ENCODE results near the gene DGKI. TPM values are rescaled to one million over a fixed set of nuclear protein-coding genes. Genes with fewer than 3 reads are reported as not detected.

DGKI gene
- total RNA-seq, 1 donor from 2014 or later: 0.69 TPM

DNA sequence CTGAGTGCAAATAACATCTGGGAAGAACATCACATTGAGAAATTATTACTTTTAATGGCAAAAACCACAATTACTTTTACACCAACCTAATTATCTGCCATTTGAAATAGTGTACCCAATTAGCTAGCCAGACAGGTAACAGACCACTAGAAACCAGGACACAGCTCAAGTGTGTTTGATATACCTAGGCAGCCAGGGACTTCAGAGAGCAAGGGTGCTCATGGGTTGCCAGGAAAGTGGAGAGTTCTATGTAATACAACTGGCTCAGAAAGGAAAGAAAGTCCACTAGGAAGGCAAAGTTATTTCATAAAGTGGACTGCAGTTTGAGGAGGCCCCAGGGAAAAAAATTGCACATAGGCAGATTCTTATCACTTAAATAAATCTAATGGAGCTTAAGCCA, 453.2 kb downstream of the DGKI start:
- Mint-ChIP-seq H3K27me3 (ENCODE audit: unreplicated experiment) (peaks cover 1% of the 10 kb centered on the region), H3K4me1 (ENCODE audit: unreplicated experiment) (no peaks in the 10 kb centered on the region), H3K9me3 (ENCODE audit: unreplicated experiment) (no peaks in the 10 kb centered on the region), H3K27ac (ENCODE audit: unreplicated experiment) (no peak overlapping the region), H3K36me3 (ENCODE audit: low read depth, unreplicated experiment) (no peaks in the 10 kb centered on the region), H3K4me3 (ENCODE audit: unreplicated experiment) (no peak overlapping the region)
- DNase-seq (ENCODE audit: low spot score): no peak
- no peak for TF ChIP-seq CTCF (IDR thresholded peaks at IDR 0.05; ENCODE audit: unreplicated experiment)

GRCh38 chr7:137390076-137390475, 456.7 kb downstream of the DGKI start:
- no peaks in the 10 kb centered on the region for H3K9me3 Mint-ChIP-seq (ENCODE audit: unreplicated experiment)
- no peaks in the 10 kb centered on the region for H3K4me1 Mint-ChIP-seq (ENCODE audit: unreplicated experiment)
- no peak for DNase-seq (ENCODE audit: low spot score)
- H3K27ac Mint-ChIP-seq (ENCODE audit: unreplicated experiment): no peak overlapping the region
- no peak for TF ChIP-seq CTCF (IDR thresholded peaks at IDR 0.05; ENCODE audit: unreplicated experiment)
- no peaks in the 10 kb centered on the region for H3K36me3 Mint-ChIP-seq (ENCODE audit: low read depth, unreplicated experiment)
- H3K27me3 Mint-ChIP-seq (ENCODE audit: unreplicated experiment): no peaks in the 10 kb centered on the region
- H3K4me3 Mint-ChIP-seq (ENCODE audit: unreplicated experiment): no peak overlapping the region

- no peak for DNase-seq (ENCODE audit: low spot score)
- TF ChIP-seq CTCF (IDR thresholded peaks at IDR 0.05; ENCODE audit: unreplicated experiment): no peak
- no peak overlapping the region for H3K4me3 Mint-ChIP-seq (ENCODE audit: unreplicated experiment)
- H3K9me3 Mint-ChIP-seq (ENCODE audit: unreplicated experiment): no peaks in the 10 kb centered on the region
- no peaks in the 10 kb centered on the region for H3K36me3 Mint-ChIP-seq (ENCODE audit: low read depth, unreplicated experiment)
- no peaks in the 10 kb centered on the region for H3K27me3 Mint-ChIP-seq (ENCODE audit: unreplicated experiment)
- H3K27ac Mint-ChIP-seq (ENCODE audit: unreplicated experiment): no peak overlapping the region
- no peaks in the 10 kb centered on the region for H3K4me1 Mint-ChIP-seq (ENCODE audit: unreplicated experiment)
Measured at GRCh38 chr7:137388916-137389315, 457.9 kb downstream of the DGKI start.

DNA sequence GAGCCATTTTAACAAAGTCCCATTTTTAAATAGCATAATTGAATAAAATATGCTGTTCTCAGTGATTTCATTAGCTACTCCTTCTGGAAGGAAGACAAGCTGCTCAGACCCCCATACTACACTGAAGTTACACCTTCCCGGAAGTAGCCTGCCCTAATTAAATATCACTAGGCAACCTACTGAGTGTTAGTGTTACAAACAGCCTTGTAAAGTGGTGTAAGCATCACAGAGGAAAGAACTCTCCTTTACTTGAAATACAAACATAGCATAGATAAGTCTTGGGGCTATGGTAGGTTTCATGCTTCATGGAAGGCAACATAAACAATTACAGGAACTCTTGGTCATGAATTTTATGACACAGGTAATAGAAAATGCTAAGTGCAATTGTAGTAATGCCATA, 459.8 kb downstream of the DGKI start:
- H3K4me3 Mint-ChIP-seq (ENCODE audit: unreplicated experiment): no peak overlapping the region
- no peaks in the 10 kb centered on the region for H3K27me3 Mint-ChIP-seq (ENCODE audit: unreplicated experiment)
- no peak for TF ChIP-seq CTCF (IDR thresholded peaks at IDR 0.05; ENCODE audit: unreplicated experiment)
- H3K27ac Mint-ChIP-seq (ENCODE audit: unreplicated experiment): no peak overlapping the region
- no peaks in the 10 kb centered on the region for H3K9me3 Mint-ChIP-seq (ENCODE audit: unreplicated experiment)
- no peak for DNase-seq (ENCODE audit: low spot score)
- no peaks in the 10 kb centered on the region for H3K4me1 Mint-ChIP-seq (ENCODE audit: unreplicated experiment)
- H3K36me3 Mint-ChIP-seq (ENCODE audit: low read depth, unreplicated experiment): no peaks in the 10 kb centered on the region

DNA sequence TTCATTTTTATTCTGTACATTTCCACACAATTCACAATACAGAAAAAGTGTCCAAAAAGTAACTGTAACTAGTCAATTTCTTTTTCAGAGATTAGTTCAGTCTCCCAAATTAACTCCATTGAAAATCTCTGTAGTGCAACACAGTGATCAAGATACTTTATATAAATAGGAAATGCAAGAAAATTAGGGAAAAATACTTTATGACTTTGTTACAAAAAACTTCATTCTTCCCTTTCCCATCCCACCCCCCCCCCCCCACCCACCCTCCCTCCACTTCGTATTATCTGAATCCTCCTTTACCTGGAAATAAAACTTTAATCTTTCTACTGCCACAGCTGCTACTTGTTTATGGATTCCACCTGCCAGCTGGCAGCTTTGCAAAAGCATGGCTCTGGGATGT, 465.7 kb downstream of the DGKI start:
- Mint-ChIP-seq H3K36me3 (ENCODE audit: low read depth, unreplicated experiment) (no peaks in the 10 kb centered on the region), H3K27ac (ENCODE audit: unreplicated experiment) (no peak overlapping the region), H3K4me1 (ENCODE audit: unreplicated experiment) (no peaks in the 10 kb centered on the region), H3K4me3 (ENCODE audit: unreplicated experiment) (no peak overlapping the region), H3K9me3 (ENCODE audit: unreplicated experiment) (no peaks in the 10 kb centered on the region), H3K27me3 (ENCODE audit: unreplicated experiment) (no peaks in the 10 kb centered on the region)
- no peak for TF ChIP-seq CTCF (IDR thresholded peaks at IDR 0.05; ENCODE audit: unreplicated experiment)
- no peak for DNase-seq (ENCODE audit: low spot score)

All from endothelial cell (in vitro differentiated cells).